ENCODE measurements around the gene GOLGA8K.
"Not testable (repeated sequence)": the region's sequence is repeated elsewhere in the genome, so short reads cannot be mapped to it uniquely, and the experiment has no call there.

The GOLGA8K gene

GRCh38 chr15:32403192-32403591, at the start of gene GOLGA8K:
Gene GOLGA8K (minus strand): TSS chr15:32403292. CDS start chr15:32403194, 98 bp downstream.
- not testable (repeated sequence) for DNase-seq (ENCODE audit: low read depth)

GRCh38 chr15:32440445-32440977, 37.4 kb upstream of the GOLGA8K start:
- not testable (repeated sequence) for DNase-seq (ENCODE audit: low read depth)

GRCh38 chr15:32434102-32434963, 31.2 kb upstream of the GOLGA8K start:
- not testable (repeated sequence) for DNase-seq (ENCODE audit: low read depth)

- not testable (repeated sequence) for DNase-seq (ENCODE audit: low read depth)
Measured at GRCh38 chr15:32427635-32428034, 24.5 kb upstream of the GOLGA8K start.

- not testable (repeated sequence) for DNase-seq (ENCODE audit: low read depth)
Measured at GRCh38 chr15:32426511-32426910, 23.4 kb upstream of the GOLGA8K start.

GRCh38 chr15:32407903-32408302, 4.8 kb upstream of the GOLGA8K start:
- DNase-seq (ENCODE audit: low read depth), result not testable (repeated sequence)

GRCh38 chr15:32396522-32396921, 6.6 kb downstream of the GOLGA8K start:
- not testable (repeated sequence) for DNase-seq (ENCODE audit: low read depth)

- not testable (repeated sequence) for DNase-seq (ENCODE audit: low read depth)
Measured at GRCh38 chr15:32394745-32395144, 8.3 kb downstream of the GOLGA8K start.

GRCh38 chr15:32388050-32388648, 14.9 kb downstream of the GOLGA8K start:
- not testable (repeated sequence) for DNase-seq (ENCODE audit: low read depth)

- not testable (repeated sequence) for DNase-seq (ENCODE audit: low read depth)
Measured at GRCh38 chr15:32385823-32386495, 17.1 kb downstream of the GOLGA8K start.

- DNase-seq (ENCODE audit: low read depth), result not testable (repeated sequence)
Measured at GRCh38 chr15:32374185-32374584, 28.9 kb downstream of the GOLGA8K start.

- not testable (repeated sequence) for DNase-seq (ENCODE audit: low read depth)
Measured at GRCh38 chr15:32373707-32374106, 29.4 kb downstream of the GOLGA8K start.

GRCh38 chr15:32372075-32372474, 31.0 kb downstream of the GOLGA8K start:
- DNase-seq (ENCODE audit: low read depth), result not testable (repeated sequence)

- DNase-seq (ENCODE audit: low read depth), result not testable (repeated sequence)
Measured at GRCh38 chr15:32370526-32370925, 32.6 kb downstream of the GOLGA8K start.

GRCh38 chr15:32370064-32370463, 33.0 kb downstream of the GOLGA8K start:
- DNase-seq (ENCODE audit: low read depth), result not testable (repeated sequence)

GRCh38 chr15:32366492-32366891, 36.6 kb downstream of the GOLGA8K start:
- not testable (repeated sequence) for DNase-seq (ENCODE audit: low read depth)

GRCh38 chr15:32365955-32366354, 37.1 kb downstream of the GOLGA8K start:
- not testable (repeated sequence) for DNase-seq (ENCODE audit: low read depth)

GRCh38 chr15:32364944-32365343, 38.1 kb downstream of the GOLGA8K start:
- not testable (repeated sequence) for DNase-seq (ENCODE audit: low read depth)

GRCh38 chr15:32363449-32363848, 39.6 kb downstream of the GOLGA8K start:
- not testable (repeated sequence) for DNase-seq (ENCODE audit: low read depth)

- not testable (repeated sequence) for DNase-seq (ENCODE audit: low read depth)
Measured at GRCh38 chr15:32361662-32362061, 41.4 kb downstream of the GOLGA8K start.

GRCh38 chr15:32358462-32358861, 44.6 kb downstream of the GOLGA8K start:
- not testable (repeated sequence) for DNase-seq (ENCODE audit: low read depth)

- not testable (repeated sequence) for DNase-seq (ENCODE audit: low read depth)
Measured at GRCh38 chr15:32356909-32357308, 46.2 kb downstream of the GOLGA8K start.
